GM12891 (cell line): ENCODE data around the gene CARD16.

Experiments
- POLR2A ChIP-seq: IDR thresholded peaks from 2 replicates; pipeline ENCODE4 v1.6.1; 2011; ENCODE audit warnings: low read depth, low read length, control low read depth
- POLR2AphosphoS5 ChIP-seq: IDR thresholded peaks from 2 replicates; pipeline ENCODE4 v1.6.1; 2011; ENCODE audit warnings: low read depth, low read length, control low read depth
- TAF1 ChIP-seq: IDR thresholded peaks from 2 replicates; pipeline ENCODE4 v1.6.1; 2011; ENCODE audit warnings: low read depth, low read length, control low read depth

GRCh38 chr11:105040703-105041102, 4.4 kb downstream of the CARD16 start:
- TF ChIP-seq POLR2A (no peak), TAF1 (no peak), POLR2AphosphoS5 (no peak)
